ENCODE data around the gene PKLR.
"Not testable (repeated sequence)": the region's sequence is repeated elsewhere in the genome, so short reads cannot be mapped to it uniquely, and the experiment has no call there.

The PKLR gene

GRCh38 chr1:155295183-155295941 is 5.9 kb downstream of the PKLR start:
- Histone ChIP-seq H3K4me2 (ENCODE audit: insufficient read depth, low read length) (no peak overlapping the region), H2AFZ (ENCODE audit: low read depth, low read length) (no peak overlapping the region), H3K27me3 (ENCODE audit: insufficient read depth, low read length, poor library complexity) (no peaks in the 10 kb centered on the region), H3K27ac (ENCODE audit: low read length) (no peak overlapping the region), H3K4me1 (ENCODE audit: insufficient read depth, low read length) (no peaks in the 10 kb centered on the region), H4K20me1 (ENCODE audit: insufficient read depth, low read length) (no peaks in the 10 kb centered on the region), H3K9me3 (ENCODE audit: insufficient read depth, low read length, severe bottlenecking) (no peaks in the 10 kb centered on the region), H3K79me2 (ENCODE audit: insufficient read depth, low read length) (no peaks in the 10 kb centered on the region), H3K36me3 (ENCODE audit: insufficient read depth, low read length) (no peaks in the 10 kb centered on the region), H3K4me3 (ENCODE audit: low read depth in 1 of 2, low read length in 2 of 2) (no peak overlapping the region), H3K9ac (ENCODE audit: low read depth, low read length) (no peak overlapping the region)
- DNase-seq (no peak), ATAC-seq (ENCODE audit: insufficient read depth, low read depth) (no peak)
- TF ChIP-seq EZH2 (IDR thresholded peaks at IDR 0.05; ENCODE audit: borderline replicate concordance, low read depth, low read length, severe bottlenecking) (no peak), CTCF (IDR thresholded peaks at IDR 0.05; ENCODE audit: borderline replicate concordance, extremely low read depth, low read length, poor library complexity, severe bottlenecking) (no peak)

DNA sequence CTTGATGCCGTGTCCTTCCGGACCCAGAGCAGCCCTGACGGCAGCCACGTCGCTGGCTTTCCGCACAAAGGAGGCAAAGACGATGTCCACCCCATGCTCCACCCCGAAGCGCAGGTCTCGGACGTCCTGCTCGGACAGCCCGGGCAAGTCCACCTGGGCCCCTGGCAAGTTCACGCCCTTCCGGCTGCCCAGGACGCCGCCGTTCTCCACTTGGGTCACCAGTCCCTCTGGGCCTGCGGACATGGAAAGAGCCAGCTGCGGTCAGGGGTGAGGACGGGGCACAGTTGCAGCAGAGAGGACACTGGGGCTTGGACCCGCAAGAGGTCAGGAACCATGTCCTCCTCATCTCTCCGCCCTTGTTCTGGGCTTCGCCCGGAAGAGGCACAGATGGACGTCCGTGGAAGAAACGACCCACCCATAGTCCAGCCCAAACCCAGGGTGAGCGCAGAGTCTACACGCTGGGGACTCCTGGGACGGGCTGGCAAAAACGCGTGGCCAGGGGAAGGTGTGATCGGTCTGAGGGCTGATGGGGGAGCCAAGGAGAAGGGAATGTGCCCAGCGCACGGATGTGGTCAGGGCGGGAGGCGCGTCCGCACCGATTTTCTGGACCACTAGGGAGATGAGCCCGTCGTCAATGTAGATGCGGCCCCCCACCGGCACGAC is 6.6 kb downstream of the PKLR start:
- no peak overlapping the region for H3K4me3 ChIP-seq (ENCODE audit: low read depth in 1 of 2, low read length in 2 of 2)
- no peak overlapping the region for H2AFZ ChIP-seq (ENCODE audit: low read depth, low read length)

GRCh38 chr1:155293086-155293749 is 8.0 kb downstream of the PKLR start:
- ATAC-seq (ENCODE audit: insufficient read depth, low read depth) (no peak), DNase-seq (no peak)
- no peak overlapping the region for H3K4me2 ChIP-seq (ENCODE audit: insufficient read depth, low read length)
- H3K27ac ChIP-seq (ENCODE audit: low read length), result no peak overlapping the region
- no peak overlapping the region for H2AFZ ChIP-seq (ENCODE audit: low read depth, low read length)
- H3K9ac ChIP-seq (ENCODE audit: low read depth, low read length), result no peak overlapping the region
- no peak overlapping the region for H3K4me3 ChIP-seq (ENCODE audit: low read depth in 1 of 2, low read length in 2 of 2)
- no peaks in the 10 kb centered on the region for H3K9me3 ChIP-seq (ENCODE audit: insufficient read depth, low read length, severe bottlenecking)
- H3K4me1 ChIP-seq (ENCODE audit: insufficient read depth, low read length), result no peaks in the 10 kb centered on the region
- H4K20me1 ChIP-seq (ENCODE audit: insufficient read depth, low read length), result no peaks in the 10 kb centered on the region
- TF ChIP-seq CTCF (IDR thresholded peaks at IDR 0.05; ENCODE audit: borderline replicate concordance, extremely low read depth, low read length, poor library complexity, severe bottlenecking) (no peak), EZH2 (IDR thresholded peaks at IDR 0.05; ENCODE audit: borderline replicate concordance, low read depth, low read length, severe bottlenecking) (no peak)
- H3K27me3 ChIP-seq (ENCODE audit: insufficient read depth, low read length, poor library complexity), result no peaks in the 10 kb centered on the region
- no peaks in the 10 kb centered on the region for H3K79me2 ChIP-seq (ENCODE audit: insufficient read depth, low read length)
- H3K36me3 ChIP-seq (ENCODE audit: insufficient read depth, low read length), result no peaks in the 10 kb centered on the region

More for the DNA sequence above, 6.6 kb downstream of the PKLR start:
- H3K9me3 ChIP-seq (ENCODE audit: insufficient read depth, low read length, severe bottlenecking), result no peaks in the 10 kb centered on the region
- no peak for DNase-seq
- H3K4me1 ChIP-seq (ENCODE audit: insufficient read depth, low read length), result no peaks in the 10 kb centered on the region
- no peak overlapping the region for H3K27ac ChIP-seq (ENCODE audit: low read length)
- H4K20me1 ChIP-seq (ENCODE audit: insufficient read depth, low read length), result no peaks in the 10 kb centered on the region
- H3K36me3 ChIP-seq (ENCODE audit: insufficient read depth, low read length), result no peaks in the 10 kb centered on the region
- ATAC-seq (ENCODE audit: insufficient read depth, low read depth), result no peak
- TF ChIP-seq CTCF (IDR thresholded peaks at IDR 0.05; ENCODE audit: borderline replicate concordance, extremely low read depth, low read length, poor library complexity, severe bottlenecking) (no peak), EZH2 (IDR thresholded peaks at IDR 0.05; ENCODE audit: borderline replicate concordance, low read depth, low read length, severe bottlenecking) (no peak)
- no peaks in the 10 kb centered on the region for H3K79me2 ChIP-seq (ENCODE audit: insufficient read depth, low read length)
- H3K4me2 ChIP-seq (ENCODE audit: insufficient read depth, low read length), result no peak overlapping the region
- H3K27me3 ChIP-seq (ENCODE audit: insufficient read depth, low read length, poor library complexity), result no peaks in the 10 kb centered on the region
- H3K9ac ChIP-seq (ENCODE audit: low read depth, low read length), result no peak overlapping the region

DNA sequence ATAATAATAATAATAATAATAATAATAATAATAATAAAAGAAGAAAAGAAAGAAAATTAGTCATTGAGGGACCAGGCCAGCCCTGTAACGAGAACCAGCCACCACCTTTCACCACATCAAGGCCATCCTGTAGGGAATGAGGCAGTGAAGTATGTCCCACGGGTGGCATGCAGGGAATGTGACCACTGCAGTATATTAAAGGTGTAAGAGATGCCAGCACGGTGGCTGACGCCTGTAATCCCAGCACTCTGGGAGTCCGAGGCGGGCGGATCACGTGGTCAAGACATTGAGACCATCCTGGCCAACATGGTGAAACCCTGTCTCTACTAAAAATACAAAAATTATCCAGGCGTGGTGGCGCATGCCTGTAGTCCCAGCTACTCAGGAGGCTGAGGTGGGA is 10.2 kb downstream of the PKLR start:
- not testable (repeated sequence) for H4K20me1 ChIP-seq (ENCODE audit: insufficient read depth, low read length); H3K9ac ChIP-seq (ENCODE audit: low read depth, low read length); H3K9me3 ChIP-seq (ENCODE audit: insufficient read depth, low read length, severe bottlenecking); H3K4me3 ChIP-seq (ENCODE audit: low read depth in 1 of 2, low read length in 2 of 2); H3K4me1 ChIP-seq (ENCODE audit: insufficient read depth, low read length); ATAC-seq (ENCODE audit: insufficient read depth, low read depth); DNase-seq; H3K4me2 ChIP-seq (ENCODE audit: insufficient read depth, low read length); H3K27ac ChIP-seq (ENCODE audit: low read length); H3K79me2 ChIP-seq (ENCODE audit: insufficient read depth, low read length); H3K36me3 ChIP-seq (ENCODE audit: insufficient read depth, low read length); H2AFZ ChIP-seq (ENCODE audit: low read depth, low read length); H3K27me3 ChIP-seq (ENCODE audit: insufficient read depth, low read length, poor library complexity)

Measured in DND-41 (cell line).